ENCODE data around the gene ADCY1.

ADCY1 gene

DNA sequence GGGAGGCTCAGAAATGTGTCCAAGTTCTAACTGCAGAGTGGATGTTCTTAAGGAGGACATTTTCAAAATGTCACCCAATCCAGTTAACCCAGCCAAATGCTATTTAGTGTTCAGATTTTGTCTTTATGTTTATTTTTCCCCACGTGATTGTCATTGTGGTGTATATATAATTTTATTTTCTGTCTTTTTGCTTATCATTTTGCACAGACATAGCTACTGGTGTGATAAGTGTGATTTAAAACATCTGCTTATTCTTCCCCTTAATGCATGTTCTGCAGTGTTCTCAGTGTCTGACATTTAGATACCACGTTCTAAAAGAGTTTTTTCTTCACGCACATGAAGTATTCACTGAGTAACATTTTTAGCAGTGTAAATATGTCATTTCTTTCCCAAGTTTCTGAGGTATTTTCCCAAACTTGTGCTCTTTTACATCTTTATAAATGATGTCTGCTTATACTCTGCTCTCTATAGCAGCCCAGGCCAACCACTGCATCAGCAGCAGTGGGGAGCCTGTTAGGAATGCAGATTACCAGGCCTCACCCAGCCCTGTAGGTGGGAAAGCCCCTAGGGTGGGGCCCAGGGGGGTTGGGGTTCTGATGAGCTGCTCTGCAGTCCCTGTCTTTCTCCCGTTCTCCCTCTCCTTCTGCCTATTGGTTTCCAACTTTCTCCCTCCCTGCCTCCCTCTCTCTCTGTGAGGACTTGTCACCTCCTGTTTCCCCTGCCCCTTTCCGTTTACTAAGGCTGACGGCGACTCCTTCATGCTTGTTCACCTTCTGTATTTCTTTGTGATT, 20.8 kb downstream of the ADCY1 start:
- DNase-seq, result no peak

DNA sequence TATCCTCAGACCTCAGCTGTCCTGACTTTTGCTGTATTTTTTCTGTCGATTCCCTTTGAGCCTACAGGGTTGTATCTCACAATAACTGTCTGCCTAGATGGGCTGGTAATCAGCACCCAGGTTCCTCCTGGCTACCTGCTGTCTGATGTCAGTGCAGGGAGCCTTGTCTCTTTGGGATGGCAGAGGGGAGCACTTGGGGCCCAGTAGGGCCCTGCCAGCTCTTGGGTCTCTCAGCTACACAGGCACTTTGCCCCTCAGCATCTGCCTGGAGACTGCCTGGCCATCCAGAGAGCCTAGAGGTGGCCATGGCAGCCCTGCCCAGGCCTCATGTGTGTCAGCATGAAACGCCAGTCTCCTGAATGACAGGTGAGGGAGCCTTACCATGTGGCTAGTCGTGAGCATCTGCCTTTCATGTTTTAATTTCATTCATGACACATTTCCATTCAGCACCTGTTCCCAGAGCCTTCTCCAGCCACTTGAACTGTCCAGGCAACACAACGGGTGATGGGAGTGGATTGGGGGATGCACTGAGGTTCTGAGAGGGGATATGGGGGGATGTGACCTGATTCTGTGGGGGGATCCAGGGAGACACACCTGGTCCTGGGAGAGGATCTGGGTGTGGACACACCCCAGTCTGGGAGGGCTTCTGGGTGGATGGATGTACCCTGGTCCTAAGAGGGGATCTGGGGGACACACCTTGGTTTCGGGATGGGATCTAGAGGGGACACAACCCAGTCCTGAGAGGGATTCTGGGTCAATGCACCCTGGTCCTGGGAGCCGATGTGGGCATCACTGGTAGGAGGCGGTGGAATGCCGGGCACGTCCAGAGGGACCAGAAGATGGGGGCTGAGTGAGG, 21.9 kb downstream of the ADCY1 start:
- DNase-seq, result no peak

DNA sequence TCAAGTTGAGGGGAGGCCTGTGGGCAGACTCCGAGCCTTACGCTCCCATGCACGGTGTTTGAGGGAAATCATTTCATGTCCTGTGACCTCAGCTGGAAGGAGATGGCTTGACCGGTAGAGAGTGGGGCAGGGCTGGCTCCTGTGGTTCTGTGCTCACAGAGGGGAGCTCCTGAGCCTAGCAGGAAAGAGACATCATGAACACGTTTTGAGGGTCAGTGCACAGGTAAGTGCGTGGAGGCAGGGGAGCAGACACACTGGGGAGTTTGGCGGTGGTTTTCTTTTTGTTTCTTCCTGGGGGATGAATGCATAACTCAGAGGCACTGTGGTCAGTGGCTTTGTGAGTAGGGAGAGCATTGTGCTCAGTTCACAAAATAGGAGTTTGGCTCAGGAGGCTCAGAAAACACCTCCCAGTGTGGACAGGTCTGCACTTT, 22.5 kb downstream of the ADCY1 start:
- no peak for DNase-seq

DNA sequence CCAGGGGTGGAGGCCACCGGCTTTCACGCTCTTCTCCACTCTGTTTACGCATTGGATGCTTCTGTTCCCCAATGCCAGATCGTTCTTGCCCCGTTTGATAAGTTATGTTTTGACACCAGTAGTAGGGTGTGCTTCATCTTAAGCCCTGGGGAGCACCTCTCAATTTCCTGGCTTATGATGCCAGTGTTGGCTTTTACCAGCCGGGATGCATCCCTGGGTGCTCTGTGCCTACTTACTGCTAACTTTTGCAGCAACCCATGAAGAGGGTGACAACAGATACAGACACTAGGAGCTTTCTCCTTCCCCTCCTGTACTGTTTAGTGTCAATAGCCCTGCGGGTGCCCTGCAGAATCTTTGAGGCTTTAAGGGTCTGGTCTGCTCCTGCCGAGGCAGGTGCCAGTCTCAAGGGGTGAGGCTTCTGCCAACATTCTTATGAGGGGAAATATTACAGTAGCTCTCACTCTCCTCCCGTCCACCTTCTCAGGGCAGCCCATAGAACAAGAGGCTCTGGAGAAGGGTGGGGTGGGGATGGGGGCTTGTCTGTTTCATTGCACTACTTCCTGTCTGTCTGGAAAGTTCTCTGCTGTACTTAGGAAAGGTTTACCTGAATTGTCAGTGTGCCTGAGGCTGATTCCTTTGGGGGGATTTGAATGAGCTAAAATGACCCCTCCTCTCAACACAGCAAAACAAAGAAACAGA, 23.3 kb downstream of the ADCY1 start:
- DNase-seq, result no peak

DNA sequence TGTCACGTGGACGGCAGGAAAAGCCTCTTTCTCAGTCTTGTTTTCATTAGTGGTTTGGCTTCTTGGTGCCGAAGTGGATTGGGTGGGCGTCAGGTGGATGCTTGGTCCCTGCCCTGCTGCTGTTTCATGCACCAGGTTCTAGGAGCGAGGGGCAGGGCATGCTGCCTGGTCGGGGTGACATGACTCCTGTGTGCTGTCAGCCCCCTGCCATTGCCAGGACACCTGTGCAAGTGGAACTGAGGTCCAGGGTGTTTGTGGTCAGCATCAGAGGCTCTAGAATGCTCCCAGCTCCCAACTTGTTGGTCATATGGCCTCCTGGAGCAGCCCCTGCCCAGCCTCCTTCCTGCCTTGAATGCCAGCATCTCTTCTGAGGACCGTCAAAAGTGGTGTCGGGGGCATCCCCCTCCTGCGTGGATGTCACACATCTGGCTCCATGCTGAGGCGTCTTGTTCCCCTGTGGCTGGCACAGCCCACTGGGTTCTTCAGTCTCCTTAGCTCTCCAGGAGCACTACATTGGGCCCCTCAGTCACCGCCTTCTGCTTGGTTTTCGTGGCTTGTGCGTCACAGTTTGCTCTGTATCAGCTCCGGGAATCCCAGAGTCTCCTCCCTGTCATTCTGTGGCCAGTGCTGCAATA, 24.8 kb downstream of the ADCY1 start:
- DNase-seq, result no peak

DNA sequence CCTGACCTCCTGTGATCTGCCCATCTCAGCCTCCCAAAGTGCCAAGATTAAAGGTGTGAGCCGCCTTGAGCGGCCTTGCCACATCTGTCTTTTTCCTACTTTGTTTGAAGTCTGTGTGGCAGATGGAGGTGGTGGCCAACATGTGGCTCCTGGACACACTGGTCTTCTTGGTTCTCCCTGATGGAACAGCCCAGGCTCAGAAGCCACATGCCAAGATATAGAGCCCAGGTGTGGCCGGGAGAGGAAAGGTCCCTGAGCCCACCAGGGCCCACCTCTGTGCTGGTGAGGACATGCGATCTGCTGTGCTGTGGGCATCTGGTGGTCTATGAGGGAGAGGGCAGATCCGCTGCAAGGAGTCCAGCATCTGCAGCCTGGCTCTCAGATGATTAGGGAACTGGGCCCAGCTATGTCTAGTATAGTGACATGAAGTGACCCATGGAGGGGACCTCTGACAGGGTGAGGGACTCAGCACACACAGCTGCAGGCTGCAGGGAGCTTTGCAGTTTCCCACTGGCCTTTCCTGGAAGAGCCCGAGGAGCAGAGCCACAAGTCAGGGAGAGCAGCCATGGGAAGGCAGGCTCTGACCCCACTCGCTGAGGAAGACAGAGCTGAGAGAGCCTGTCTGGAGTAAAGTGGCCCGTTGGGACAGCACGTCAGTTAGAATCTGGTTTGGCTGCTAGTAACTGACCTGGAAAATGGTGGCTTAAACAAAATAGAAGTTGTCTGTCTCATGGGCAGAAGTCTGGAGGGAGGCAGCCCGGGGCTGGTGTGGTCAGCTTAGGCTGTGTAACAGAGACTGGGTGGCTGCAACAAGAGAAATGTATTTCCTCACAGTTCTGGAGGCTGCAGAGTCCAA, 25.9 kb downstream of the ADCY1 start:
- DNase-seq, result no peak

DNA sequence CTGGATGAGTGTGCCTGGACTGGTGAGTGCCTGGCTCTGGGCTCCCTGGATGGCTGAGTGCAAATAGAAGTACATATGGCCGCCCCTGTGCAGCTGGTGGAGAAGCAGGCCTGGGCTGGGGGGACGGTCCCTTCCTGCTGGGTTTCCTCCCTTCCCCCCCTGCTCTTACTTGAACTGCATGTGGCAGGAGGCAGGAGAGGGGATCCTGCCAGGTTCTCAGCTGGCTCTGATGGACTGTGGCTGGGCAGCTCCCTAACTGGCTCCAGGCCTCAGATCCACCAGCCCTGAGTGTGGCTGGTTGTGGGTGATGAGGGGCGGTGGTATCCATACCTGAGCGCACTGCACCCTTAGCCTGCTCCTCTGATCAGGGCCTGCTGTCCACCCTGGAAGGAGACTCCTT, 26.9 kb downstream of the ADCY1 start:
- no peak for DNase-seq

DNA sequence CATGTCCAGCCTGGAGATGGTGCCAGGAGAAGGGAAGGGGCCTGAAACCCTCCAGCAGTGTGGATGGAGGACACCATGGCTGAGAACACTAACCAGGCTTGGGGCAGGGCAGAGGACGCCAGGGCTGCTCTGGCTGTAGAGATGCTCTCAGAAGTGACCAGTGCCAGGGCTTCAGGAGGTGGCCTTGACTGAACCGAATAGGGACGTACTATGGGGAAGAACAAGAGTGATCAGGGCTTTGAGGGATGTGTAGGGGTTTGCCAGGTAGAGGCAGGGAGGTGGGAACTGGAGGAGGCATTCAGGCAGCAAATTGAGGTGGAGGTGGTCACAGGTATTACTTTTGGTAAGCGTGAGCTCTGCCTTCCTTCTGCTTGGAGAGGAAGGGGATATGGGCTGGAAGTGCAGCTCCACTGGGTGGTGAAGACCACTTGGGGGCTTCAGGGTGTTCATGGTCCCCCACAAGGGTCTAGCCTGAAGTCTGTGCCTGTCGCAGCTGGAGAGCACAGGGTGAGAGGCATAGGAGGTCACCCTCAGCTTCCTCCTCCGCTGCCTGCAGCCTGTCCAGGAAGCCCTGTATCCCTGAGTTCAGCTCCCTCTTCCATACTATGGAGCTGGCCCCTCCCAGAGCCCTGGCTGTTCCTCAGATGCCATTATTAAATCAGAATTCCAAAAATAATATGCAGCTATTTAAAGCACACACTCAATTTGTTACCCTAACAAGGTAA, 27.8 kb downstream of the ADCY1 start:
- no peak for DNase-seq

DNA sequence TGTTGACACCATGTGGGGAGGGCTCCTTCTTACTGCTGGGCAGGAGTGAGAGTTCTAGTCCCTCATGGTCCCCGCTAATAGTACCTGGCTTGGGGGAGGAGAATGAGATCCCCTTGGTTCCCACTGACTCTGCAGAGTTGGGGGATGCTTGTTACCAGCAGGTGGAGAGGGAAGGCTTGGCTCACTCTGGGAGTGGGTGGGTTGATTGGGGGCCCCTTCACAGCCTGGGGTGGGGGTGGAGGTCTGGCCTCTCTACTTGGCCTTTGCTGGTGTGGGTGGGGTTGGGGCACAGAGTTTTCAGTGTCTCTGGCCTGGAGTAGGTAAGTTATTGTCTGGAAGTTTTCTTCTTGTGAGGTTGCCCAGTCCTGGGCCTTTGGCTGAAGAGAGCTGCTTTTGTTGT, 31.9 kb downstream of the ADCY1 start:
- DNase-seq, result no peak

DNA sequence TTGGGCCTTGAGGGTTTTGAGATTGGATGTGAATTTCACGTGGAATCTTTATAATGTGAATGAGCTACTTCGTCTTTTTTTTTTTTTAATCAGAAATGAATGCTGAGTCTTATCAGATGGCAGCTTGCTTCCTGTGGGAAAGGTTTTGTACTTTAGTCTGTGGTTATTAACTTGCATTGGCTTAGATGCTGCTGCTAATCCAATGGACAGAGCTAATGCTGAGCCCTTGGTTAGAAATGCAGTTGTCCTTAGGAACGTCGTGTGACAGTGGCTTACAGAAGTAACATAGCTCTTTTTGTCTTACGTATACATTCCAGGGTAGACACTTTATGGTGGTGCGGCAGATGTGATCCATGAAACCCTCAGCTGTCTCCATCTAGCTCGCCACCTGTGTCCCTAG, 32.8 kb downstream of the ADCY1 start:
- no peak for DNase-seq

DNA sequence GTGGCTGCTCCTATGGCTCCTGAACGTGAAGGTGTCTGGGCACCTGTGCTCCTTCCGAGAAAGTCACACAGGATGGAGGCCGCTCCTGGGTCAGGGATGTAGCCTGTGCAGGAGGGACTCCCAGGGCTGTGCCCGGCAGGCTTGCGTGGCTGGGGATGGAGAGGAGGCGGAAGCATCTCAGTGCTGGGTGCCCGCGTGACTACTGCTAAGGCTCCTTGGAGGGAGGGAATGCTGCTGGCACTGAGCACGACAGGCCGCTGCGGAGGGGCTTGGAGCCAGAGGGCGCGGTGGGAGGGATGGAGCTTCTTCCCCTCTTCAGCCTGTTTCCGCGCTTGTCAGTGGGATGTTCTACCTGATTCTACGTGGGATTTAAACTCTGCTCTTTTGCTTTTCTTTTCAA, 35.0 kb downstream of the ADCY1 start:
- DNase-seq, result no peak

DNA sequence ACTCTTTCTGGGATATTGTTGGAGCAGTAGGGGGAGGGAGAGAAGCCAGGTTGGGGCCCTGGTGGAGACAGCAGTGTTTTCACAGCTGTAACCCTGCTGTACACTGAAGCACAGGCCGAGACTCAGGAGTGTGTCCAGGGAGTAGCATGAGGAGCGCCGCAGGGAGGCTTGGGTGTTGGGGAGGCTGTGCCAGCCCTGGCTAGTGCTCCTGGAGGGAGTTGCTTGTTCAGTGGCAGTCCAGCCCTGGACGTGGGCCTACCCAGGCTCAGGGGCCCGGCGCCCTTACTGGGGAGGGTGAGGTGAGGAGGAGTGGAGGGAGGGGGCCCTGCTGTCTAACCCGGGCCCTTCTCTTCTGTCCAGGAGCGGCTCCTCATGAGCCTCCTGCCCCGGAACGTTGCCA, 35.9 kb downstream of the ADCY1 start:
- no peak for DNase-seq

DNA sequence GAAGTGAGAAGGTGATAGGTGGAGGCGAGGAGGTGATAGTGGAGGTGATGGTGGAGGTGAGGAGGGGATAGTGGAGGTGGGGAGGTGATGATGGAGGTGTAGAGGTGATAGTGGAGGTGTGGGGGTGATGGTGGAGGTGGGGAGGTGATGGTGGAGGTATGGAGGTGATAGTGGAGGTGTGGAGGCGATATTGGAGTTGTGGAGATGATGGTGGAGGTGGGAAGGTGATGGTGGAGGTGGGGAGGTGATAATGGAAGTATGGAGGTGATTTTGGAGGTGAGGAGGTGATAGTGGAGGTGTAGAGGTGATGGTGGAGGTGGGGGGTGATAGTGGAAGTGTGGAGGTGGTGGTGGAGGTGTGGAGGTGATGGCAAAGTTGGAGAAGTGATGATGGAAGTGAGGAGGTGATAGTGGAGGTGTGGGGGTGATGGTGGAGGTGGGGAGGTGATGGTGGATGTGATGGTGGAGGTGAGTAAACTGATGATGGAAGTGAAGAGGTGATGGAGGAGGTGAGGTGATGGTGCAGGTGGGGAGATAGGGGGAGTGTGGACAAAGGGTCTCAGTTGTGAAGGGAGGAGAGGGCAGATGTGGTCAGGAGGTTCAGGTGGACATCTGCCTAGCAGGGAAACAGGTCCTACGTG, 36.6 kb downstream of the ADCY1 start:
- DNase-seq, result no peak

DNA sequence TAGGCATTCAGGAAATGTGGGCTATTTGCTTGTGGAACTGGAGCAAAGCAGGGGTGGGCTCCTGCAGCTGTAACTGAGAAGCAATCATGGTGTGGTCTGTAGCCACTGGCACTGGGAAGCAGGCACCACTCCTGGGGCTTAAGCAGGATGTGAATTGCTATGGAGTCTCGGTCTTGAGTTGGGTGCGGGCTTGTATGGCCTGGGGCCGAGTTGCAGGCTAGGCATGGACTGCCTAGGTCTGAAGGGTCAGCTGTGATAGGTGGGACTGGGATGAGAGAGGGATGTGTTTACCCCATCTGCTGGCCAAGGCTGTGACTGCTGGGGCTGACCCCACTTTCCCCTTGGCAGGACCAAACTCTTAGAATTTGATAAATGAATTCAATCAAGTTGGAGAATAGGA, 43.0 kb downstream of the ADCY1 start:
- DNase-seq, result no peak

DNA sequence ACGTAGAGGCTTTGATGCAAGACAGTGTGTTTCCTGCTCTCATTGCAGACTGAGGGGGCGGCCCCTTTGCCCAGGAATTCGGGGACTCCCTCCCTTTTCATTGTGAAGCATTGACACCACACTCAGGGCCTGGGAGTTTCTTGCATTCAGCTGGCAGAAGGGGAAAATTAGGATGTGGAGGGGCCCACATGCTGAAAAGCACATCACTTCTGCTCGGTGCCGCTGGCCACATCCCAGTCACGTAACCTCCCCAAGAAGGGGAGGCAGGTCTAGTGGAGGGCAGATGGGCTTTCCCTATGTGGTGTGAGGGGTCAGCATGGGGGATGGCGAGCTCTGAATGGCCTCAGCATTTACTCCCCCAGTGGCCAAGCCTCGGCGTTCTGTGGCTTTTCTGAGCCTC, 47.9 kb downstream of the ADCY1 start:
- no peak for DNase-seq

DNA sequence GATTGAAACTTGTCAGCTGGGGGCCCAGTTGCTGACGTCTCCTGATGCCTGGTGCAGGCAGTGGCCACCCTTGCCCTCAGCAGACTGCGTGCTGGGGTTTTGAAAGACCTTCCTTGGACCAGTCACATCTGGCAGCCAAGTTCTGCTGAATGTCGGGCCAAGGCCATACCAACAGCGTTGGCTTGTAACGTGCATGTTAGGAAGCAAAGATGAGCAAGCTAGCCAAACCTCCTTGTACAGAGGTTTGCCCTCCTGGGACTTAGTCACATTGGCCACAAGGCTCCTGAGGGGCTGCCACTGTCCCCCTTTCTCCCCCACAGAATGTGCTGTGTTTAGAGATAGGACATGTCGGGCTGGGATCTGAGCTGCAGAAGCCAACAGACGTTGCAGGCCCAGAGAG, 49.0 kb downstream of the ADCY1 start:
- no peak for DNase-seq

DNA sequence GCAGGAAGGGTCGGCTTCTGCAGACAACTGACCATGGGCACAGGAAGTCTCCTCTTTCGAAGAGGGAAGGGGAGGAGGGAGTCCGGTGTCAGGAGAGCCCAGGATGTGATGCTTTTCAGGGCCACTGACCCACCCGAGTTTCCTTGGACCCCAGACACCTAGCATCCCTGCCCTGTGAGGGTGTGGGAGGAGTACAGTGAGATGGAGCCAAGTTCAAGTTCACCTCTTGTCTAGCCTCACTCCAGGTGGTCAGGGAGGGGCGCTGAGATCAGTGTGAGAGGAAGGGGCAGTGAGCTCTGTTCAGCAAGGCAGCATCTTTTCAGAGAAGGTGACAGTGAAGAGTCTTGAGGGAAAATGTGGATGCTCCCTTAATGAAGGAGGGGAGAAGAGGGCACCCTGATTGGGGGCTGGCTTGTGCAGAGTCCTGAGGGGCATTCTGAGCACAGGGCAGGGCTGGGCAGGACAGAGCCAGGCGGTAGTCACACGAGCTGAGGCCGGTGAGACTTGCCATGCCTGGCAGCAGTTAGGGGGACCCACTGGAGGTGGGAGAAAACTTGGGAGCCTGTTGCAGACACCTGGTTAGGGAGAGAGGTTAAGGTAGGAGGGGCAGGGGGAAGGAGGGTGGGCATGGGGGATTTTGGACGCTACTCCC, 49.7 kb downstream of the ADCY1 start:
- DNase-seq, result no peak

DNA sequence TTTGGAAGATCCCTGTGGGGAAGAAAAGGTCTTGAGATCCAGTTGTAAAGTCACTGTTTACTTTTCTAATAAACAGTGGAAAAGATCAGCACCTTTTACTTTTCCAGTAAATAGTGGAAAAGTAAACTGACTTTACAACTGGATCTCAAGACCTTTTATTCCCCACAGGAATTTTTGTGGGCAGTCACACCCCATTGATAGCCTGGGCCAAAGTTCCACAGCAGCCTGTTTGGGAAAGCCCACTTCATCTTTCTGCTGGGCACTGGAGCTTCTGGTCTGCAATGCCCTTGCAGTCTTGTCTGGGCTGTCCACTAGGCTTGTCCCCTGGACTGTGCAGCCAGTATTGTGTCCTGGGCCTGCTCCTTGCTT, 50.2 kb downstream of the ADCY1 start:
- DNase-seq, result no peak

DNA sequence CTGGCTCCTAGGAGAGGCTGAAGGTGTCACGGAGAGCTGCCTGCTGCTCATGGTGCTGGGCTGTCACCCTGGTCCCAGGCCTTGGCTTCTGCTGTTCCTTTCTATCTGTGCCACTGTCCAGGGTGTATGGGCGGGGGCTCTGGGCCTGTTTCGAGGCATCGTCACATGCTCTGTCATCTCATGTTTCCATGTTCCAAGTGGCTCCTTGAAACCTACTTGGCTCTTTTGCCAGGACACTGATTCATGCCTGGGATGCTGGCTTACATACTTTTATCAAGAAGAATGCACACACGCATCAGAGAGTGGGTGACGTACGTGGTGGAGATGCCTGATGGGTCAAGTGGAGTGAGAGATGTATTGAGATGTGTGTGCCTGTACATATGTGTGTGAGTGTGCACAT, 50.9 kb downstream of the ADCY1 start:
- DNase-seq, result no peak

DNA sequence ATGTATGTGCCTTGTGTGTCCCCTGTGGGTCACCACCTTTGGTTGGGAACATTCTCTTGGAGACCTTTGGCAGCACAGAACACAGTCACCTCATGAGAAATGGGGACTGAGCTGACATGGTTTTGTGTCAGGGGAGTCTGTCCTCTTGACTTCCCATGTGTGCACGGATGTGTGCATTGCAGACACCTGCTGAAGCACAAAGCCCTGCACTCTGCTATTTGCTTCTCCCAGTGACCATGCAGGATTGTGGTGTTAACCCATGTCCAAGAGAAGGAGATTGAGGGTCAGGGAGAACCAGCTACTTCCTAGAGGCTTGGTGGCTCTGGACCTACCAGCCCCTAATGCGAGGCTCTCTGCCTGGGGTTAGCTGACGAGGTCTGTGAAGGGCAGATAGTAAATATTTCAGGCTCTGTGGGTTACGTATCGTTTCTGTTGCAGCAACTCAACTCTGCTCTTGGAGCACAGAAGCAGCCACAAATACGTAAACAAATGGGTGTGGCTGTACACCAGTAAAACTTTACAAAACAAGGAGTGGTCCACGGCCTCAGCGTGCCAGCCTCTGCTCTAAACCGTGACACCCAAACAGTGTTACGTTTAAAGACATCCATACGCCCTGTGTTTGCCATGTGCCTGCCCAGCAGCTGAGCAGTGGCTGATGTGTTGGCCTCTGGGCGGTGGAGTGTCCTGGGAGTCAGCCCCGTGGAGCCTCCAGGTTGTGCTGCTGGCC, 51.7 kb downstream of the ADCY1 start:
- DNase-seq, result no peak

All from hippocampal formation (tissue), 2 donors.